AG10803 (cell line): ENCODE measurements around the gene CD59.
A peak's percentile ranks its signal among the peaks of the same experiment; 100 is the strongest.

Experiments
- DNase-seq: peaks from one replicate; pipeline ENCODE4 v3.0.0; 2010; ENCODE audit warnings: low read depth
- H3K4me3 ChIP-seq: 2 replicates; pipeline ENCODE4 v1.5.1; 2011; ENCODE audit warnings: mild to moderate bottlenecking, low read length, control low read depth
- TF ChIP-seq, protein P1 (sequence below): conservative IDR thresholded peaks from 2 replicates; pipeline ENCODE4 v1.5.1; 2011; ENCODE audit warnings: mild to moderate bottlenecking, low read length, control low read depth, inconsistent platforms

CD59 gene

DNA sequence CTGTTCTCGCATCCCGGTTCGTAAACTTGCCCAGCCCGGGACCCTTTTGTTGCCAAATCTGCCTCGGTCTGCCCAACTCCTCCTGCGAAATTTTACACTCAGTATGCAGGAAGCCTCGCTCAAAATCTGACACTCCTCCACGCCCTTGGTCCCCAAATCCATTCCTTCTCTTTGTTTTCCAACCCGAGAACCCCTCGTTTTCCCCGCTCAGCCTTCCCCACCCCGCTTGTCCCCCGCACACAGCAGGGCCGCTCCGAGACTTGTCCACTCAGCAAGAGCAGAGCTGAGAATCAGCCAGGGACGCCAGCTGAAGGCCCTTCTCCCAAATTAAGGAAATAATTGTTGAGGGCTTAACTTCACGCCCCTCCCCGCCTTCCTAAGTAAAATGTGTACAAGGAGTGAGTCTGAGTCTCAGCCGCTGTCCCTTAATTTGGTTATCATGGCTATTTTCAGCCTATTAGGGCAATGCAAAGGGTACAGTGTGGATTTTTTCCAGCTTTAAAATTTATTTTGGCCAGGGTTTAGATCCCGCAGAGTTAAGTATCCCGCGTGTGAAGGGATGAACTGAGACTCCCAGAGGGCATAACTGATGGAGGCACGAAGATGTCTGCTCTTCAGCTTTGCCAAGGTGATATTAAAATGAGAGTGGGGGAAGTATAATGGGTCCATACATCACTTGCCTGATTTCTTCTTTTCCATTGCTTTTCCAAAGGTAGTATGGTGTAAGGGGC, 38.7 kb upstream of the CD59 start:
- DNase-seq: no peak
- H3K4me3 ChIP-seq: peak overlapping the region; percentile 92
- TF ChIP-seq, protein P1, sequence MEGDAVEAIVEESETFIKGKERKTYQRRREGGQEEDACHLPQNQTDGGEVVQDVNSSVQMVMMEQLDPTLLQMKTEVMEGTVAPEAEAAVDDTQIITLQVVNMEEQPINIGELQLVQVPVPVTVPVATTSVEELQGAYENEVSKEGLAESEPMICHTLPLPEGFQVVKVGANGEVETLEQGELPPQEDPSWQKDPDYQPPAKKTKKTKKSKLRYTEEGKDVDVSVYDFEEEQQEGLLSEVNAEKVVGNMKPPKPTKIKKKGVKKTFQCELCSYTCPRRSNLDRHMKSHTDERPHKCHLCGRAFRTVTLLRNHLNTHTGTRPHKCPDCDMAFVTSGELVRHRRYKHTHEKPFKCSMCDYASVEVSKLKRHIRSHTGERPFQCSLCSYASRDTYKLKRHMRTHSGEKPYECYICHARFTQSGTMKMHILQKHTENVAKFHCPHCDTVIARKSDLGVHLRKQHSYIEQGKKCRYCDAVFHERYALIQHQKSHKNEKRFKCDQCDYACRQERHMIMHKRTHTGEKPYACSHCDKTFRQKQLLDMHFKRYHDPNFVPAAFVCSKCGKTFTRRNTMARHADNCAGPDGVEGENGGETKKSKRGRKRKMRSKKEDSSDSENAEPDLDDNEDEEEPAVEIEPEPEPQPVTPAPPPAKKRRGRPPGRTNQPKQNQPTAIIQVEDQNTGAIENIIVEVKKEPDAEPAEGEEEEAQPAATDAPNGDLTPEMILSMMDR: no peak

- peak within 1 kb of the TSS; percentile 92 for H3K4me3 ChIP-seq
- peak; percentile 75 for DNase-seq
- TF ChIP-seq, protein P1: no peak
These were observed 37.9 kb upstream of the CD59 start, which contains the start of gene FBXO3 for GRCh38 chr11:33773987-33774735. Gene FBXO3 (minus strand): TSS chr11:33774520. CDS start chr11:33774497, 23 bp downstream.

DNA sequence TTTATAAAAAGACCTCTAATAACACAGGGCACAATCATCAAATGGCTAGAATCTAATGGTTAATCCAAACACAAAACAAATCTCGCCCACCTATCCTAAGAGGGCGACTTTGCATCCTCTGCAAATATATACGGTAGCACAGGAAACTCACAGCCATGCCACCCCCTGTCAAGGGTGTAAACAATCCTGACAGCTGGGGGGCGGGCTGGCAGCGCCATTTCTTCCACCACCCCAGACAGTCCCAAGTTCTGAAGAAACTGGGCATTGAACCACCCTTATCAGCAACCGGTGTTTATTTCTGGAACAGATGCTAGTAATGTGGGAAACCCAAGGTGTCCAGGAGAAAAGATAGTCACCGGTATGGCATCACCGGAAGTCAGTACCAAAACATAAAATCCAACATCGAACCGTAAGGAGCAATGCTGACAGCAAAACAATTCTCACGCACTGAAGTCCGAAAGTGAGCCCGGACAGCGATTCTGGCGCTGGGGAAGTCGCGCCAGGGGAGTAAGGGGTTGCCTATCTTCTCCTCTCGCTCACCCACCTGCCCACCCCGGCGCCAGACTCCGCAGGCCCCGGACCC, 37.3 kb upstream of the CD59 start:
- peak overlapping the region; percentile 92 for H3K4me3 ChIP-seq
- TF ChIP-seq, protein P1: no peak
- DNase-seq: no peak

- H3K4me3 ChIP-seq: peak overlapping the region; percentile 92; the same call in 1 of the 2 replicates
- no peak for DNase-seq
- TF ChIP-seq, protein P1: no peak
These were observed 36.6 kb upstream of the CD59 start for GRCh38 chr11:33772870-33773269.

DNA sequence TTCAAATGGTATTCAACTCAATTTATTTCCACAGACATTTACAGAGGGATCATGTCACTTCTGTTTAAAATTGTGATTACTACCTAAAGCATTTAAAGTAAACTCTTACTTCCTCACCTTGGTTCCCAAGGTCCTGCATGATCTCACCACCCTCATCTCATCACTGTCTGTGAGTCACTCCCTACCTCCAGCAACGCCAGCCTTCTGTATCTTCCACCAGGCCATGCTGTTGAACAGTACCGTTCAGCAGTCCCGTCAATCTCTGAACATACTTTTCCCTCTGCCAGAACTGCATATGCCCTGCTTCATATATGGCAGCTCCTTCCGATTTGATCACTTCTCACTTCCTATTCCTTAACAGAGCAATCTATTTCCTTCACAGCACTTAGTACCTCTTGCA, 36.1 kb upstream of the CD59 start:
- DNase-seq: no peak
- H3K4me3 ChIP-seq: no peak overlapping the region
- TF ChIP-seq, protein P1: no peak

- H3K4me3 ChIP-seq: no peak overlapping the region
- TF ChIP-seq, protein P1: no peak
- no peak for DNase-seq
These were observed 34.0 kb upstream of the CD59 start for GRCh38 chr11:33770236-33770635.
